HG02938 (cell line): ENCODE results near the gene TBCEL.

Experiments
- ATAC-seq: cut with Tn5 transposase; IDR thresholded peaks from one replicate; pipeline ENCODE4 v1.9.1; 2021; ENCODE audit warnings: mild to moderate bottlenecking, moderate library complexity; ENCODE audit not compliant: unreplicated experiment

The TBCEL gene

DNA sequence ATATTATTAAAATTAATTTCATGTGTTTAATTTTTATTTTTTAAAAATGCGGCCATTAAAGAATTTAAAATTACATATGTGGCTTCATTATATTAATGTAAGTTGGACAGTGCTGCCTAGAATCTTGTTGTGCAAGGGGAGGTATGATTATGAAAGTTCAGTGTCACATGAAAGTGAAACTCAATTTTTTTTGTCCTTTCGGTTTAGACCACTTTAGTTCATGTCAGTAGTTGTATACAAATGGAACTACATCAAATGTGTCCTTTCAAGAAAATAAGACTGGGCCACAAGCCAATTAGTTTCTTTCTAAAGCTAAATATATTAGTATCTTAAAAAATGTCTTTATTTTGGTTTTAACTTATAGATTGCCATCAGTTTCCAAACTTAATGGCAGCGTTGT, 35.7 kb downstream of the TBCEL start:
- peak; percentile 99 for ATAC-seq

DNA sequence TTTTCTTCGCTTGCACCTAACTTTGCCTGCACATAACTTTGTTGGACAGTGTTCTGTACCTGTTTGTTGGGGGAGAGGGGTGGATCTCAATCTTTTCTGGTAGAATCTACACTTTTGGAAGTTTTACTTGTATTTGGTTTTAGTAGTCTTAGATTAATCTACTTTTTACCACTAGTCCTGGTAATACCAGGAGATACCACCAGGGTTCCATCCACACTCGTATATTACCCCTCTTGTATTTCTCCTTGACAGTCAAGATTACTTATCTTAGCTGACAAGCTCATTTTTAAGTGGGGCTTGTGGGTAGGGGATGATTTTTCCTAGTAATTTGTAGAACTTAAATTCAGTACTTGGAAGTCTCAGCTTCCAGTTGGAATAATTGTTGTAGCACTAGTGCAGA, 39.8 kb downstream of the TBCEL start:
- ATAC-seq = no peak

DNA sequence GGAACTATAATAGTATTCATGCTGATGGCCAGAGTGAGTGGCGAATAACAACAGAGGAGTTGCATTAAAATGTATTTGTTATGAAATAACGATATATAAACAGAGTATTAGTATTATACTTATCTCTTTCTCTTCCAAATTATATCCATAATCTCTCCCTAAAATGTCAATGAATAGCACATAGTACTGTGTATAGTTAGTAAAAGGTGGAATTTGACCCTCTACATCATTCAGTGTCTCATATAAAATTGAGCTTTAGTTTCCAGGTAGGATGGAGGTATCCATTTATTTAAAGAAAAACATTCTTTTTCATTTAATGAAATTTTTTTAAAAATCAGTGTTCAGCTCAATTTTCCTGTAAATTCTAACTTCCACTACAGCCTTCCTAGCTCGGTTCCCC, 42.7 kb downstream of the TBCEL start:
- no peak for ATAC-seq

DNA sequence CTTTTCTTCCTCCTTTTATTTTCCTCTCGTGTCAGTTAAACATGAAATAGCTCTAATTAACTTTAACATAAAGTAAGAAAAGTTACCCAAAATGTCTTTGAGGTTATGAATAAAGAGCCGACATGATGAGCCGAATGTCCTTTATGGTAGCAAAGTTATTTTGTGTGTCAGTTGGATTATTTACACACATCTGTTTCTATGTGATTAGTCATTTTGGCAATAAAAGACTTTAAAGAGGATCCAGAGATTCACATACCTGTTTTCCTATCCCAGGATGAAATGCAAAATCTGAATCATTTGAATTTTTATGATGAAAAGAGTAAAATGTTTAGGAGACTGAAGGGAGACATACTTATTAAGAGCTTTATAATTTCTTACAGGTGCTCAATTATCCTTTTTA, 43.1 kb downstream of the TBCEL start:
- no peak for ATAC-seq

- no peak for ATAC-seq
Observed at GRCh38 chr11:121067453-121067852, 43.6 kb downstream of the TBCEL start.

DNA sequence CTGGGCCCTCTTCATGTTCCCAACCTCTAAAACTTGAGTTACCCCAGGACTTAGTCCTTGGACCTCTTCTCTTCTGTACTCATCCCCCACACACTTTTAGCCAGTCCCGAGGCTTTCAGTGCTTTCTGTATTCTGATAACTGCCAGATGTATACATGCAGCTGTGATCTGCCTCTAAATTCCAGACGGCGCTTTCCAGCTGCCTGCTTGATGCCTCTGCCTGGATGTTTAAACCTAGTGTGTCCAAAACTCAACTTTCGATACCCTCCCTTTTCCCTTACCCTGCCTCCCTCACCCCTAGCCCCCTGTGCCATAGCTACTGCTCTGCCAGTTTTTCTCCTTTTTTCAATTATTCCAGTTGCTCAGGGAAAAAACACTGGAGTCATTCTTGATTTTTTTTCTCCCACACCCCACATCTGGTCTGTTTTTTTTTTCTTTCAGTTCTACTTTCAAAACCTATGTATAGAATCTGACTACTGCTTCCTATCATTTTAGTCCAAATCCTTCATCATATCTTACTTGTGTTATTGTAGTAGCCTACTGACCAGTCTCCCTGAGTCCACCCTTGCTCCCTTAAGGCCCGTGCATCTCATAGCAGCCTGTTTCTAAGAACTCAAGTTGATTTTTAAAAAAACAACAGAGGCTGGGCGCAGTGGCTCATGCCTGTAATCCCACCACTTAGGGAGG, 44.2 kb downstream of the TBCEL start:
- ATAC-seq = no peak

DNA sequence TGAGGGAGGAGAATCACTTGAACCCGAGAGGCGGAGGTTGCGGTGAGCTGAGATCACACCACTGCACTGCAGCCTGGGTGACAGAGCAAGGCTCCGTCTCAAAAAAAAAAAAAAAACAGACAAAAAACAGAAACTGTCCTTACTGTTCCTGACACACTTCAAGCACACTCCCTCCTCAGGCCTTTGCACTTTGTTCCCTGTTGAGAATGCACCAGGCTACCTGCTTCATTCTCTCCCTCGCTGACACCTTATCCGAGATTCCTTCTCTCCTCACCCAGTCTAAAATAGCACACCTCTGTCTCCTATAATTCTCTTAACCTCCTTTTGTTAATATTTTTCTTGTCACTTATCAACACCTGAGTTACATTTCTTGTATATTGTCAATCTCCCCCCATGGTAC, 44.9 kb downstream of the TBCEL start:
- ATAC-seq = no peak

GRCh38 chr11:121070951-121071845, 47.3 kb downstream of the TBCEL start:
- ATAC-seq = no peak

- ATAC-seq = no peak
Observed at GRCh38 chr11:121071846-121072450, 48.0 kb downstream of the TBCEL start.

DNA sequence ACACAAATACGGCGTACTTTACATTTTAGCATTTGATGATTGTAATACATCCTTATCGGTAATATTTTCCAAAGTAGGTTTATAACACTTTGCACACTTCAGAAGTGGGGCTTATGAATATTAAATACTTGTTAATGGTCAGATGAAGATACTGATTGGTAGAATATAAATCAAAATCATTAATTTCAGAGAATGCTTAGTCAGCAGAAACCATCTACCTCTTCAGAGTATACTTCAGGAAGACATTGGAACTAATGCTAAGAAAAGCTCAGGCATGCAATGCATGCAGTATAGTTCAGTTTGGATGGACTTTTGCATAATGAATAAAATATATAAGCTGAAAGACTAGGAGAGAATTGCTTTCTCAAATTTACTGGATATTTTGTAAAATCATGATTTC, 57.4 kb downstream of the TBCEL start:
- no peak for ATAC-seq

DNA sequence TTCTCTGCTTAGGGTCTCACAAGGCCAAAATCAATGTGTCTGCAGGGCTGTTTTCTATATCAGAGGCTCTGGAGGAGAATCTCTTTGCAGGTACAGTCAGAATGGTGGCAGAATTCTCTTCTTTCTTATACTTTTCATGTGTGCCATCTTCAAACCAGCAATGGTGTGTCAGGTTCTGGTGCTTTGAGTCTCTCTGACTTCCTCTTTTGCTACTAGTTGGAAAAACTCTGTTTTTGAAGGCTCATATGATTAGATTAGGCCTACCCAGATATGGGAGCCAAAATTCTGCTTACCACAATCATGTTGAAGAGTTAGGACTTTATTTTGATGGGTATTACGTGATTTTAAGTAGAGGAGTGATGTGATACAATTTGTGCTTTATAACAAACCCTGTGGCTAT, 58.3 kb downstream of the TBCEL start:
- ATAC-seq = no peak

DNA sequence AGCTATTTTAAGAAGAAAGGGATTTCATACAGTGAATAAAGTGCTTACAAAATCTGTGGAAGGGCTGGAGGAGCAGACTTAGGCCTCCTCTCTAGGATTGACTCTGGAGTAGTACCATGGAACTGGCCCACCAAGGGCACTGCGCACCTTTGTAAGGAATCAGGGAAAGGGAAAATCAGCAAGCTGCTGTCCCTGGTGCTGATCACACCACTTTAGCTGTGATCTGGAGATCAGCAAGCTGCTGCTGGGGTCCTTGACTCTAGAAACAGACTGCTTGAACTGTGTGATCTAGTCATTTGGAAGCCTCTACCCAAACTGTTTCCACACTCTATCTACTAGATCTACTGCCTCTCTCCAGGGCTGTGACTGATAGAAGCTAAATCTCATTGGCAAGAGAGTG, 58.8 kb downstream of the TBCEL start:
- no peak for ATAC-seq

GRCh38 chr11:121086866-121087265, 63.0 kb downstream of the TBCEL start:
- no peak for ATAC-seq

GRCh38 chr11:121089566-121089965, 65.7 kb downstream of the TBCEL start:
- ATAC-seq = no peak

- ATAC-seq = no peak
Observed at GRCh38 chr11:121090145-121090721, 66.3 kb downstream of the TBCEL start.

- no peak for ATAC-seq
Observed at GRCh38 chr11:121091492-121092152, 67.7 kb downstream of the TBCEL start.

DNA sequence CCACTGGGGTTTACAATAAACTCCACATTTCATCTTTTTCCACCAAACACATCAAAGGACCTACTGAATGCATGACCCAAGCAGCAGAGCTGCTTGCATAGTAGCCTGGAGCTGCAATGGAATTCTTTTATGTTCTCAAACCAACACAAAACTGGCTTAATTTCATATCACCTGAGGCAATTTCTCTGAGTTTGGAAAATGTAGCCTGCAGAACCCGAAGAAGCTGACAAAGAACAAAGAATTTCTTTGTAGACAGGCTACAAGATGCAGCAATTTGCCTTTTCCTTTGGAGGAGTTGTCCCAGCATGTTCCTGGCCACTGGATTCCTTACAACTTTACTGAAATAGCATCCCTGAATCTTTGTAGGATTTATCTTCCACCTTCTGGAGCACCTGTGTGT, 71.7 kb downstream of the TBCEL start:
- no peak for ATAC-seq

- no peak for ATAC-seq
Observed at GRCh38 chr11:121099364-121099763, 75.5 kb downstream of the TBCEL start.

- no peak for ATAC-seq
Observed at GRCh38 chr11:121099885-121100284, 76.0 kb downstream of the TBCEL start.

GRCh38 chr11:121100943-121101342, 77.0 kb downstream of the TBCEL start, which contains the start of gene TECTA:
Gene TECTA (plus strand): TSS chr11:121101243. CDS start chr11:121102666, 1,423 bp downstream.
- no peak for ATAC-seq

- ATAC-seq = no peak
Observed at GRCh38 chr11:121104312-121104762, 80.4 kb downstream of the TBCEL start.
